HEK293 (cell line): Measurements from ENCODE around the gene SOHLH2.

Source experiments
- CTCF ChIA-PET: fragments of 350-600 bp; formaldehyde crosslinking; extraction: SDS; loops from one replicate; lab custom pipeline; 2021; ENCODE audit warnings: antibody characterized with exemption; lab: Yijun Ruan, JAX
- POLR2A ChIA-PET: fragments of 300-600 bp; formaldehyde crosslinking; extraction: SDS; loops from one replicate; lab custom pipeline; 2020; ENCODE audit warnings: antibody characterized with exemption, inconsistent platforms; lab: Yijun Ruan, JAX
- H3K27ac ChIP-seq: fragments of 200-500 bp; sonication (Bioruptor generic); 2 replicates; pipeline ENCODE4 v1.5.1; 2014; ENCODE audit warnings: low read depth, low read length, control low read depth, inconsistent platforms; ENCODE audit errors: extremely low read depth
- H3K36me3 ChIP-seq, 2 experiments: fragments of 200-500 bp in 1 of 2; sonication (Bioruptor generic) in 1 of 2; 1 replicate in 1 of 2; 2 replicates in 1 of 2; pipeline ENCODE4 v1.5.1; 2014 to 2017; ENCODE audit warnings: inconsistent platforms in 2 of 2, low read length in 2 of 2; ENCODE audit not compliant: control insufficient read depth in 2 of 2, insufficient read depth in 1 of 2
- H3K4me1 ChIP-seq: fragments of 200-500 bp; sonication (Bioruptor generic); 2 replicates; pipeline ENCODE4 v1.5.1; 2014; ENCODE audit warnings: mild to moderate bottlenecking, low read length, inconsistent platforms; ENCODE audit not compliant: control insufficient read depth, insufficient read depth
- H3K4me3 ChIP-seq: 2 replicates; pipeline ENCODE4 v1.5.1; 2011; ENCODE audit warnings: low read depth, mild to moderate bottlenecking, control low read depth, low read length, moderate library complexity
- H3K9me3 ChIP-seq: fragments of 200-500 bp; sonication (Bioruptor generic); 2 replicates; pipeline ENCODE4 v1.5.1; 2014; ENCODE audit warnings: low read depth, low read length, inconsistent platforms; ENCODE audit not compliant: control insufficient read depth, insufficient read depth
- FEZF1 ChIP-seq: fragments of 450-650 bp; formaldehyde crosslinking; IDR thresholded peaks from 2 replicates; pipeline ENCODE4 v1.5.1; 2016; ENCODE audit warnings: missing biosample characterization, missing genetic modification characterization
- GLI4 ChIP-seq: fragments of 450-650 bp; formaldehyde crosslinking; IDR thresholded peaks from 2 replicates; pipeline ENCODE4 v1.5.1; 2016; ENCODE audit warnings: missing biosample characterization, missing genetic modification characterization
- HOXC10 ChIP-seq: sonication (generic); formaldehyde crosslinking; IDR thresholded peaks from 2 replicates; pipeline ENCODE4 v1.8.1; 2023; ENCODE audit warnings: mild to moderate bottlenecking, missing genetic modification reagents
- INSM2 ChIP-seq: fragments of 450-650 bp; formaldehyde crosslinking; IDR thresholded peaks from 2 replicates; pipeline ENCODE4 v1.5.1; 2016; ENCODE audit warnings: missing biosample characterization, missing genetic modification characterization
- MYNN ChIP-seq: fragments of 450-650 bp; formaldehyde crosslinking; IDR thresholded peaks from 2 replicates; pipeline ENCODE4 v1.5.1; 2016; ENCODE audit warnings: missing biosample characterization, missing genetic modification characterization, borderline replicate concordance
- MZF1 ChIP-seq: fragments of 450-650 bp; formaldehyde crosslinking; IDR thresholded peaks from 2 replicates; pipeline ENCODE4 v1.5.1; 2017; ENCODE audit warnings: missing biosample characterization, missing genetic modification characterization, borderline replicate concordance
- OSR2 ChIP-seq: fragments of 450-650 bp; formaldehyde crosslinking; IDR thresholded peaks from 2 replicates; pipeline ENCODE4 v1.5.1; 2016; ENCODE audit warnings: missing biosample characterization, missing genetic modification characterization
- PATZ1 ChIP-seq: fragments of 450-650 bp; formaldehyde crosslinking; IDR thresholded peaks from 2 replicates; pipeline ENCODE4 v1.5.1; 2016; ENCODE audit warnings: missing biosample characterization, missing genetic modification characterization
- SP7 ChIP-seq: fragments of 450-650 bp; formaldehyde crosslinking; IDR thresholded peaks from 2 replicates; pipeline ENCODE4 v1.5.1; 2016; ENCODE audit warnings: missing biosample characterization, missing genetic modification characterization
- TCF7L2 ChIP-seq: IDR thresholded peaks from 2 replicates; pipeline ENCODE4 v1.6.1; 2011; ENCODE audit warnings: low read depth, mild to moderate bottlenecking, inconsistent platforms, low read length, moderate library complexity, borderline replicate concordance
- YY1 ChIP-seq: fragments of 450-650 bp; formaldehyde crosslinking; IDR thresholded peaks from 2 replicates; pipeline ENCODE4 v1.5.1; 2018; ENCODE audit warnings: missing biosample characterization, missing genetic modification characterization
- ZIC2 ChIP-seq: fragments of 450-650 bp; formaldehyde crosslinking; IDR thresholded peaks from 2 replicates; pipeline ENCODE4 v1.5.1; 2016; ENCODE audit warnings: missing biosample characterization, missing genetic modification characterization
- ZNF114 ChIP-seq: fragments of 450-650 bp; formaldehyde crosslinking; IDR thresholded peaks from 2 replicates; pipeline ENCODE4 v1.5.0; 2017; ENCODE audit warnings: missing biosample characterization, missing genetic modification characterization
- ZNF121 ChIP-seq: fragments of 450-650 bp; formaldehyde crosslinking; IDR thresholded peaks from 2 replicates; pipeline ENCODE4 v1.5.1; 2016; ENCODE audit warnings: missing biosample characterization, missing genetic modification characterization
- ZNF148 ChIP-seq: fragments of 450-650 bp; formaldehyde crosslinking; IDR thresholded peaks from 2 replicates; pipeline ENCODE4 v1.5.0; 2017; ENCODE audit warnings: missing biosample characterization, missing genetic modification characterization, borderline replicate concordance
- ZNF184 ChIP-seq: fragments of 450-650 bp; IDR thresholded peaks from 2 replicates; pipeline ENCODE4 v1.5.1; 2018; ENCODE audit warnings: missing biosample characterization, mild to moderate bottlenecking, missing genetic modification characterization
- ZNF23 ChIP-seq: fragments of 450-650 bp; formaldehyde crosslinking; IDR thresholded peaks from 2 replicates; pipeline ENCODE4 v1.5.1; 2016; ENCODE audit warnings: missing biosample characterization, missing genetic modification characterization, borderline replicate concordance
- ZNF280D ChIP-seq: fragments of 450-650 bp; formaldehyde crosslinking; IDR thresholded peaks from 2 replicates; pipeline ENCODE4 v1.5.1; 2016; ENCODE audit warnings: missing biosample characterization, missing genetic modification characterization
- ZNF354C ChIP-seq: fragments of 450-650 bp; formaldehyde crosslinking; IDR thresholded peaks from 2 replicates; pipeline ENCODE4 v1.5.1; 2016; ENCODE audit warnings: missing biosample characterization, missing genetic modification characterization, low read depth, borderline replicate concordance
- ZNF366 ChIP-seq: fragments of 450-650 bp; formaldehyde crosslinking; conservative IDR thresholded peaks from 2 replicates; pipeline ENCODE4 v1.5.1; 2016; ENCODE audit warnings: missing biosample characterization, missing genetic modification characterization
- ZNF654 ChIP-seq: fragments of 450-650 bp; formaldehyde crosslinking; IDR thresholded peaks from 2 replicates; pipeline ENCODE4 v1.5.1; 2016; ENCODE audit warnings: low read depth, missing biosample characterization, missing genetic modification characterization
- ZNF792 ChIP-seq: fragments of 450-650 bp; formaldehyde crosslinking; IDR thresholded peaks from 2 replicates; pipeline ENCODE4 v1.5.1; 2016; ENCODE audit warnings: missing biosample characterization, missing genetic modification characterization
- ZSCAN23 ChIP-seq: fragments of 450-650 bp; formaldehyde crosslinking; IDR thresholded peaks from 2 replicates; pipeline ENCODE4 v1.5.1; 2016; ENCODE audit warnings: missing biosample characterization, missing genetic modification characterization
- TF ChIP-seq, protein P1 (sequence below): fragments of 450-650 bp; IDR thresholded peaks from 2 replicates; pipeline ENCODE4 v1.5.1; 2018; ENCODE audit warnings: missing biosample characterization, mild to moderate bottlenecking, missing genetic modification characterization

SOHLH2 gene

GRCh38 chr13:36207672-36208071, 6.7 kb downstream of the SOHLH2 start:
- Histone ChIP-seq H3K4me1 (no peaks in the 10 kb centered on the region), H3K4me3 (no peak overlapping the region), H3K36me3 (no peaks in the 10 kb centered on the region), H3K27ac (no peak overlapping the region), H3K9me3 (no peaks in the 10 kb centered on the region)
- CTCF ChIA-PET = interaction anchor here (0.7 kb wide), 1 partner anchor 137 kb away, joined by 3 read pairs; no protein-coding TSS in a partner anchor
- POLR2A ChIA-PET = no interaction called here
- TF ChIP-seq PATZ1 (tag by site-specific recombination) = no peak
- TF ChIP-seq ZIC2 (tag by site-specific recombination) = no peak
- no peak for TF ChIP-seq MYNN (tag by site-specific recombination)
- TF ChIP-seq YY1 (tag by site-specific recombination) = no peak
- TF ChIP-seq ZNF184 = no peak
- no peak for TF ChIP-seq ZNF114 (tag by site-specific recombination)
- TF ChIP-seq SP7 (tag by site-specific recombination) = no peak

DNA sequence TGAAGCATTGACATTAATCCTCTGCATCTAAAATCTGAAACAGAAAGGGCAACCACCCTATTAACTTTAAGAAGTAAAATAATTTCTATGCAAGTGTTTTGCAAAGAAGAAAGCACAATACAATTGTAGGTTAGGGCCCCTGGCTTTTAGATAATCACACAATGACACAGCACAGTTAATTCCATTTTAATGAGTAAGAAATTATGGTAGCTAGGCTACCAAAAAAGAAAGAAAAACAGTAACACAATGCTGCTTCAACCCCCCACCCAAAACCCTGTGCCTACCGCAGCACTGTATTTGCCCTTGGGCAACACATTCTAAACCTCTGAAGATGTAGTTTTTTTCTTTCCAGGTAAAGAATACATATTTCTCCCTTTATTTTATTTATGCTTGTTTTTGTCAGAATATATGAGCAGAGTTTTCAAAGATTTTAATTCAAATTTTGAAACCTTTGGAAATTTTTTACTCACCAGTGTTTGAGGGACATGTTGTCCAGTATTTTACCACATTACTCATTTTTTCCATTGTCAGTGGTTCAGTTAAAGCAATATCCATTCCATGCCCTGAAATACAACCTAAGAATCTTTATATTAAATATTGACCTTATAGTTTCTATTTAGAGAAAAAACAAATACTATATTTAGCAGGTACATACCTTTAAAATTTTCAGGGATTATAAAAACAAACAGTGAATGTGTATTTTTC, 21.1 kb downstream of the SOHLH2 start:
- no peaks in the 10 kb centered on the region for H3K9me3 ChIP-seq
- 0 out of 2 replicates have a peak, but pooled peaks cover 4% of the 10 kb centered on the region for H3K4me1 ChIP-seq
- ChIA-PET CTCF (no interaction called here), POLR2A (no interaction called here)
- H3K36me3 ChIP-seq = no peaks in the 10 kb centered on the region
- H3K4me3 ChIP-seq = no peak overlapping the region
- H3K27ac ChIP-seq = no peak overlapping the region
- no peak for TF ChIP-seq INSM2 (tag by site-specific recombination)
- TF ChIP-seq FEZF1 (tag by site-specific recombination) = peak; percentile 61; the same call in 1 of the 2 replicates
- TF ChIP-seq OSR2 (tag by site-specific recombination) = peak; percentile 23; the same call in 1 of the 2 replicates
- TF ChIP-seq ZNF654 = no peak
- TF ChIP-seq ZNF121 = no peak
- no peak for TF ChIP-seq ZNF792 (tag by site-specific recombination)
- no peak for TF ChIP-seq HOXC10 (CRISPR knock-in tag)
- no peak for TF ChIP-seq ZNF280D (tag by site-specific recombination)
- TF ChIP-seq ZNF23 (tag by site-specific recombination) = no peak
- TF ChIP-seq MZF1 (tag by site-specific recombination) = no peak
- TF ChIP-seq GLI4 (tag by site-specific recombination) = no peak
- TF ChIP-seq ZNF148 (tag by site-specific recombination) = no peak
- no peak for TF ChIP-seq ZSCAN23
- TF ChIP-seq, protein P1, sequence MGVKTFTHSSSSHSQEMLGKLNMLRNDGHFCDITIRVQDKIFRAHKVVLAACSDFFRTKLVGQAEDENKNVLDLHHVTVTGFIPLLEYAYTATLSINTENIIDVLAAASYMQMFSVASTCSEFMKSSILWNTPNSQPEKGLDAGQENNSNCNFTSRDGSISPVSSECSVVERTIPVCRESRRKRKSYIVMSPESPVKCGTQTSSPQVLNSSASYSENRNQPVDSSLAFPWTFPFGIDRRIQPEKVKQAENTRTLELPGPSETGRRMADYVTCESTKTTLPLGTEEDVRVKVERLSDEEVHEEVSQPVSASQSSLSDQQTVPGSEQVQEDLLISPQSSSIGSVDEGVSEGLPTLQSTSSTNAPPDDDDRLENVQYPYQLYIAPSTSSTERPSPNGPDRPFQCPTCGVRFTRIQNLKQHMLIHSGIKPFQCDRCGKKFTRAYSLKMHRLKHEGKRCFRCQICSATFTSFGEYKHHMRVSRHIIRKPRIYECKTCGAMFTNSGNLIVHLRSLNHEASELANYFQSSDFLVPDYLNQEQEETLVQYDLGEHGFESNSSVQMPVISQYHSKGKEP = no peak
- no peak for TF ChIP-seq TCF7L2
- TF ChIP-seq ZNF366 (tag by site-specific recombination) = no peak
- TF ChIP-seq ZNF354C (tag by site-specific recombination) = no peak
